Muscle of leg (tissue), 11 donors: ENCODE data around the gene ACOT13. TPM values are rescaled to one million over a fixed set of nuclear protein-coding genes. Genes with fewer than 3 reads are reported as not detected.
"Not testable (repeated sequence)": the region's sequence is repeated elsewhere in the genome, so short reads cannot be mapped to it uniquely, and the experiment has no call there.

Experiments
- DNase-seq: peaks from one replicate; pipeline ENCODE4 v3.0.0; 2013
- H3K27ac ChIP-seq: one replicate; pipeline ENCODE4 v1.5.1; 2013; ENCODE audit warnings: mild to moderate bottlenecking, low read length, control low read depth
- H3K27me3 ChIP-seq: one replicate; pipeline ENCODE4 v1.6.1; 2013; ENCODE audit warnings: low read length; ENCODE audit not compliant: control insufficient read depth, insufficient read depth
- H3K36me3 ChIP-seq: one replicate; pipeline ENCODE4 v1.6.1; 2013; ENCODE audit warnings: low read length; ENCODE audit not compliant: control insufficient read depth, insufficient read depth
- H3K4me1 ChIP-seq: one replicate; pipeline ENCODE4 v1.6.1; 2013; ENCODE audit warnings: low read length; ENCODE audit not compliant: control insufficient read depth, insufficient read depth
- H3K4me3 ChIP-seq: one replicate; pipeline ENCODE4 v1.5.1; 2013; ENCODE audit warnings: low read length, control low read depth
- H3K9me3 ChIP-seq: replicated peaks from 2 replicates; pipeline ENCODE4 v1.6.1; 2013; ENCODE audit warnings: low read depth, low read length; ENCODE audit not compliant: control insufficient read depth
- WGBS: methylation state at CpG from one replicate; pipeline ENCODE4 v1.1.5; 2013; ENCODE audit warnings: missing lambda C conversion rate; ENCODE audit not compliant: insufficient coverage; 5-methylcytosine and 5-hydroxymethylcytosine counted together
- polyA plus RNA-seq, 8 donors: library from polyadenylated mRNA; unstranded; fragments of 120-200 nt; gene quantifications; one replicate each; pipeline versions ENCODE4 v1.2.1 to v1.2.3, GENCODE V29; 2013; ENCODE audit warnings: inconsistent platforms in 1 of 8, low replicate concordance in 1 of 8; ENCODE audit not compliant: insufficient read length in 8 of 8, insufficient read depth in 1 of 8
- total RNA-seq: library from RNA; stranded (reverse); fragments of 120-200 nt; gene quantifications from one replicate; pipeline ENCODE4 v1.2.4, GENCODE V29; 2013

Gene ACOT13
- total and polyA plus RNA-seq, 9 donors = 13.6 to 21.0 (median 15.2) TPM

DNA sequence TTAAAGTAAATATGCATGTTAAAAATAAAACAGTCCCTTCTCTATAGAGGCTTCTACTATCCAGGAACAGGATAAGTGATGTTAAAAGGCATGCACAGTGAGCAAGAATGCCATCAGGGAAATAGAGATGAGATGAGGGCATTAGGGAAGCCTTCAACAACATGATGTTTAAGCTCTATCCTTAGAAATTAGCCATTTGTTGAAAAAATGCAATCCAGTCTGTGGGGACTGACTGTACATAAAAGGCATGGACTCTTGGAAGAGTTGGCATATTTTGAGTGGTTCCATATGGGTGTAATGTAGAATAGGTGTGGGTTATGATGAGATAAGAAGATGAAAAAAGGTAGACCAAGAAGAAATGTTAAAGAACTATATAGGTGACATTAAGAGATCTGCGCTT, 26.7 kb upstream of the ACOT13 start:
- Histone ChIP-seq H3K4me1 (no peaks in the 10 kb centered on the region), H3K36me3 (no peaks in the 10 kb centered on the region), H3K4me3 (no peak overlapping the region), H3K27ac (no peak overlapping the region), H3K9me3 (peaks cover 4% of the 10 kb centered on the region), H3K27me3 (peaks cover 6% of the 10 kb centered on the region)
- DNase-seq = no peak
- WGBS = no CpG with 5 or more reads among the region's 1 CpG

DNA sequence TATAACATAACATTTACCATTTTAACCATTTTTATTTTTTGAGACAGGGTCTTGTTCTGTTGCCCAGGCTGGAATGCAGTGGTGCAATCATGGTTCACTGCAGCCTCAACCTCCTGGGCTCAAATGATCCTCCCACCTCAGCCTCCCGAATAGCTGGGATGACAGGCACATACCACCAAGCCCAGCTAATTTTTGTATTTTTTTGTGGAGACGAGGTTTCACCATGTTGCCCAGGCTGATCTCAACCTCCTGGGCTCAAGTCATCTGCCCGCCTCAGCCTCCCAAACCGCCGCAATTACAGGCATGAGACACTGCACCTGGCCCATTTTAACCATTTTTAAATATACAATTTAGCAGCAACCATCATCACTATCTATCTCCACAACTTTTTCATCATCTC, 26.2 kb upstream of the ACOT13 start:
- not testable (repeated sequence) for H3K4me3 ChIP-seq, H3K27ac ChIP-seq, H3K27me3 ChIP-seq, H3K36me3 ChIP-seq, H3K9me3 ChIP-seq, H3K4me1 ChIP-seq, DNase-seq
- 96% methylated on average over 5 of the region's 5 CpGs for WGBS

DNA sequence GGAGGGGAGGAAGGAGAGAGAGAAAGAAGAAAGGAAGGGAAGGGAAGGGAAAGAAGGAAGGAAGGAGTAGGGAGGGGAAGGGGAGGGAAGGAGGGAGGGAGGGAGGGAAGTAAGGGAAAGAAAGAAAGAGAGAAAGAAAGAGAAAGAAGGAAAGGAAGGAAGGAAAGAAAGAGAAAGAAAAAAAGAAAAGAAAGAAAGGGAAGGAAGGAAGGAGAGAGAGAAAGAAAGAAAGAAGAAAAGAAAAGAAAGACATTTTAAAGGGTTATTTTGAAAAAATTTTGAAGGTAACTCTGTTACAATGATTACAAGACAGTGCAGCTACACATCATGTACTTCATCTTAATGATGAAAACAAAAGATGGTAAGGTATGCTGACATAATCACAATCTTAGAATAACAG, 24.8 kb upstream of the ACOT13 start:
- H3K9me3 ChIP-seq = no peaks in the 10 kb centered on the region
- H3K4me1 ChIP-seq = peaks cover 8% of the 10 kb centered on the region
- H3K36me3 ChIP-seq = no peaks in the 10 kb centered on the region
- H3K4me3 ChIP-seq = no peak overlapping the region
- DNase-seq = no peak
- H3K27ac ChIP-seq = no peak overlapping the region
- peaks cover 15% of the 10 kb centered on the region for H3K27me3 ChIP-seq

DNA sequence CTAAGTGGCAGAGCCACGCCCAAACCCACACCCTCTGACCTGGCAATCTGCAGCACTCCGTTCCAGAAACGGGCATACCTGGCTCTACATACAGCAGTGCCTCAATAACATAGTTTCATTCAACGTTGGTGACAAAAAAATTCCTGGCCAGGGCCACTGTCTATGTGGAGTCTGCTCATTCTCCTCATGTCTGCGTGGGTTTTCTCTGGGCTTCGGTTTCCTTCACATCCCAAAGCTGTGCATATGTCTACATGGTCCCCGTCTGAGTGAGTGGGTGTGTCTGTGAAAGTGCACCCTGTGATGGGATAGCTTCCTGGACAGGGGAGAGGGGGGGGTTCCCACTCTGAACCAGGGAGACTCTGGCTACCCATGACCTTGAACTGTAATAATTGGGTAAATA, 23.0 kb upstream of the ACOT13 start:
- H3K4me3 ChIP-seq = no peak overlapping the region
- no peak for DNase-seq
- no peaks in the 10 kb centered on the region for H3K9me3 ChIP-seq
- WGBS = 85% methylated on average over 5 of the region's 7 CpGs
- no peaks in the 10 kb centered on the region for H3K36me3 ChIP-seq
- peaks cover 15% of the 10 kb centered on the region for H3K27me3 ChIP-seq
- no peak overlapping the region for H3K27ac ChIP-seq
- H3K4me1 ChIP-seq = peaks cover 8% of the 10 kb centered on the region

DNA sequence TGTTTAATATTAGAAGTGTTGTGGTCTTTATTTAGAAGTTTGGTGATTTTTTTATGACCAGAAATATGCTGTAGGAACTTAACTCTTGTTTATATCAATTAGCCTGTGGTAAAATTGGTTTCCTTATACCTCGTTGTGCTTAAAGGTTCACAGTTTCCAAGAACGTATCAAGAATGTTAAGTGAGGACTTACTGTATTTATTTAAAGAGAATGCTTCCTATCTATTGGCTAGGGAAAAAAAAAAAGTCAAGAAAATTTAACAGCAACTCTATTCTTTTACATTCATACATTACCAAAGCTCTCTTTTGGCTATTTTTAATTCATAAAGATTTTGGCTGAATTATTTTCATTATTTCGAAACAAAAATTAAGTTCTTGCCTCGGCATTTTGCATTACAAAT, 22.5 kb upstream of the ACOT13 start:
- Histone ChIP-seq H3K4me3 (no peak overlapping the region), H3K27ac (no peak overlapping the region), H3K36me3 (no peaks in the 10 kb centered on the region), H3K27me3 (peaks cover 15% of the 10 kb centered on the region), H3K9me3 (no peaks in the 10 kb centered on the region), H3K4me1 (peaks cover 8% of the 10 kb centered on the region)
- DNase-seq = no peak
- WGBS = no CpG with 5 or more reads among the region's 4 CpGs

DNA sequence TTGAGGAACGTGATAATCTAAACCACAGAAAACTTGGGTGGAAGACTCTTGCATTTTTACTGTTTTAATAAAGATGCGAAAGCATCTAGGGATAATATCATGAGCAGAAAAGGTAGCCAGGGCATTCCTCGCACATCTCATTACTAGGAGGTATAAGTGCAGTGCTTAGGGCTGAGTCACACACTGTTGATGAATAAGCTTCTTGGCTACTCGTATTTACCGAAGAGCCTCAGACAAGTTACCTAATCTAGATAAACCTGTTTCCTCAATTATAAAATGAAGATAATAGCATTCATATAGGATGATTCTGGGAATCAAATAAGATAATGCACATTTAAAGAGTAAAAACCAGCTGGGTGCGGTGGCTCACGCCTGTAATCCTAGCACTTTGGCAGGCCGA, 20.1 kb upstream of the ACOT13 start:
- H3K4me3 ChIP-seq = no peak overlapping the region
- H3K4me1 ChIP-seq = peaks cover 8% of the 10 kb centered on the region

DNA sequence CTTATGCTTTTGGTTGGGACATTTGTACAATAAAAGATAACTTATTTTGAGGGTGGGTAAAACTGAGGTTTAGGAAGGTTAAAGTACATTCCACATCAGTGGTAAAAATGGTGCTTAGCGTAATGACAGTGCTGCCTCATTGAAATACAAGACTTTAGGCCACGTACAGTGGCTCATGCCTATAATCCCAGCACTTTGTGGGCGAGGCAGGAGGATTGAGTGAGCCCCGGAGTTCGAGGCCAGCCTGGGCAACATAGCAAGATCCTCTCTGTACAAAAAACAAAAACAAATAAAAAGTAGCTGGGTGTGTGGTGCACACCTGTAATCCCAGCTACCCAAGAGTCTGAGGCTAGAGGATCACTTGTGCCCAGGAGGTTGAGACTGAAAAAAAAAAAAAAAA, 18.6 kb upstream of the ACOT13 start:
- H3K9me3 ChIP-seq = no peaks in the 10 kb centered on the region
- H3K27me3 ChIP-seq = peaks cover 15% of the 10 kb centered on the region
- peaks cover 19% of the 10 kb centered on the region for H3K36me3 ChIP-seq
- no peak for DNase-seq
- H3K4me1 ChIP-seq = peaks cover 8% of the 10 kb centered on the region
- WGBS = 75% methylated on average over 1 of the region's 5 CpGs
- no peak overlapping the region for H3K4me3 ChIP-seq
- H3K27ac ChIP-seq = no peak overlapping the region

More for the DNA sequence above, 20.1 kb upstream of the ACOT13 start:
- peaks cover 15% of the 10 kb centered on the region for H3K27me3 ChIP-seq
- H3K27ac ChIP-seq = no peak overlapping the region
- no peaks in the 10 kb centered on the region for H3K9me3 ChIP-seq
- H3K36me3 ChIP-seq = peaks cover 9% of the 10 kb centered on the region
- no CpG with 5 or more reads among the region's 8 CpGs for WGBS
- no peak for DNase-seq

DNA sequence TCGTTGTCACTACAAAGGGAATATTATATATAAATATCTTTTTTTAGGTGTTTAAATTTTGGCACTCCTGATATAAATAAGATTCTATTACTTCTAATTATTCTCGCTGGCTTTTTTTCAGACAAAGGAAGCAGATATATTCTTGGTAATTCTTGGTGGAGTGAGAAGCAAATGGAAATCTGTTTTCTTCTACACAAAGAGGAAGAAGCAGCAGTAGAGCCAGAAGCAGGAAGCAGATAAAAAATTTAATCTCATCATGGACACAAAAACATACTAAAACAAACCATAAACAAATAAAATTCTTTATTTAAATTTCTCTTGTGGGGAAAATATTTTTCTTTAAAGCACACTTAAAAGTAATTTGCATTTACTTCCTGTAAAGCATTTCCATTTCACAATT, 17.2 kb upstream of the ACOT13 start:
- DNase-seq = no peak
- peaks cover 8% of the 10 kb centered on the region for H3K4me1 ChIP-seq
- no peaks in the 10 kb centered on the region for H3K9me3 ChIP-seq
- no peak overlapping the region for H3K4me3 ChIP-seq
- H3K36me3 ChIP-seq = peaks cover 21% of the 10 kb centered on the region
- peaks cover 10% of the 10 kb centered on the region for H3K27me3 ChIP-seq
- H3K27ac ChIP-seq = no peak overlapping the region
- no CpG with 5 or more reads among the region's 2 CpGs for WGBS

DNA sequence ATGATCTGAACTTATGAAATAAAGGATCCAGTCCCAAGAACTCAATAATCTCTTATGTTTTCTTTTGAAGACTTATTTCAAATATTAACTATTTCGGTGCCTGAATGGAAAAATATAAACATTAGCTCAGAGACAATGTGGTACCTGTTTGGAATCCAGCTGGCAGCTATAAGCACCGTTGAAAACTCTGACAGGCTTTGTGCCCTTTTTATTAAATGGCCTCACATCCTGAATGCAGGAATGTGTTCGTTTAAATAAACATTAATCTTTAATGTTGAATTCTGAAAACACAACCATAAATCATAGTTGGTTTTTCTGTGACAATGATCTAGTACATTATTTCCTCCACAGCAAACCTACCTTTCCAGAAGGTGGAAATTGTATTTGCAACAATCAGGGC, 16.5 kb upstream of the ACOT13 start:
- no CpG with 5 or more reads among the region's 3 CpGs for WGBS
- no peaks in the 10 kb centered on the region for H3K9me3 ChIP-seq
- H3K27ac ChIP-seq = no peak overlapping the region
- H3K36me3 ChIP-seq = peaks cover 23% of the 10 kb centered on the region
- DNase-seq = no peak
- no peak overlapping the region for H3K4me3 ChIP-seq
- H3K4me1 ChIP-seq = peaks cover 8% of the 10 kb centered on the region
- H3K27me3 ChIP-seq = peaks cover 9% of the 10 kb centered on the region

DNA sequence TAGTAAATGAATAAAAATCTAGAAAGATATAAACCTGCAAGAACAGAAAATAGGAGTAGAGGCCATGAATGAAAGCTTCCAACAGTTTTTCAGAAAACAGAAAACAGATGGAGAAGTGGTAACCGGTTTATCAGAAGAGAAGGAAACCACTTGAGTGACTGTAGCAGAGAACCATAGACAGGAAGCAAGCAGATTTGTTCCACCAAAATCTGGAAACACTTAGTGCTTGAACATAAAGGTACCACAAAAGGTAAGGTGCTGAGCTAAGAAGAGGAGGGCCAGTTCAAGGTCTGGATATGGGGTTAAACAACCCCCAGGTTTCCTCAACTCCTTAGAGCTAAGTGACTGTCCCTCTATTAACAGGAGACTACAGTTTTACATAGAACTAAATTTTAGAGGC, 11.7 kb upstream of the ACOT13 start:
- no peaks in the 10 kb centered on the region for H3K9me3 ChIP-seq
- no peak for DNase-seq
- H3K36me3 ChIP-seq = peaks cover 31% of the 10 kb centered on the region
- H3K4me3 ChIP-seq = no peak overlapping the region
- H3K27me3 ChIP-seq = no peaks in the 10 kb centered on the region
- 11% methylated on average over 1 of the region's 1 CpG for WGBS
- H3K4me1 ChIP-seq = no peaks in the 10 kb centered on the region
- H3K27ac ChIP-seq = no peak overlapping the region
